Omental fat pad (tissue), 4 donors: ENCODE data around the gene INPP4A. TPM values are rescaled to one million over a fixed set of nuclear protein-coding genes. Genes with fewer than 3 reads are reported as not detected.

Experiments
- ATAC-seq: fragments of 150-250 bp; one replicate; pipeline ENCODE4 v1.9.1; 2016; ENCODE audit warnings: mild to moderate bottlenecking, moderate library complexity; ENCODE audit not compliant: low FRiP score
- DNase-seq: peaks from one replicate; pipeline ENCODE4 v3.0.0-alpha.2; 2019; ENCODE audit warnings: low spot score
- CTCF ChIP-seq, 3 donors: fragments of 450-650 bp; IDR thresholded peaks; one replicate each; pipeline ENCODE4 v1.5.1; 2016 to 2017; ENCODE audit warnings: antibody characterized with exemption in 3 of 3, mild to moderate bottlenecking in 3 of 3, moderate library complexity in 2 of 3
- total RNA-seq, 4 donors: library from RNA; depleted of rRNA; stranded (reverse); fragments of >200 nt; gene quantifications; one replicate each; pipeline ENCODE4 v1.1.0, GENCODE V29; 2016

INPP4A gene
- total RNA-seq, 4 donors from 2014 or later: 19.6 to 32.2 (median 28.0) TPM

- no peak for ATAC-seq
- DNase-seq: no peak
- no peak for TF ChIP-seq CTCF (IDR thresholded peaks at IDR 0.05)
Measured at GRCh38 chr2:98579926-98580325, 135.3 kb downstream of the INPP4A start.

- DNase-seq (no peak), ATAC-seq (no peak)
- TF ChIP-seq CTCF (IDR thresholded peaks at IDR 0.05): no peak
Measured at GRCh38 chr2:98580656-98581284, 136.1 kb downstream of the INPP4A start.

- no peak for TF ChIP-seq CTCF (IDR thresholded peaks at IDR 0.05)
- no peak for ATAC-seq
Measured at GRCh38 chr2:98582523-98582922, 137.9 kb downstream of the INPP4A start.

GRCh38 chr2:98583276-98583675 lies 138.6 kb downstream of the INPP4A start:
- TF ChIP-seq CTCF (IDR thresholded peaks at IDR 0.05): no peak
- ATAC-seq: no peak
- no peak for DNase-seq

More at GRCh38 chr2:98582523-98582922, 137.9 kb downstream of the INPP4A start:
- DNase-seq: no peak

GRCh38 chr2:98583816-98584618 lies 139.4 kb downstream of the INPP4A start:
- no peak for TF ChIP-seq CTCF (IDR thresholded peaks at IDR 0.05)
- no peak for DNase-seq

GRCh38 chr2:98585386-98585785 lies 140.7 kb downstream of the INPP4A start:
- no peak for TF ChIP-seq CTCF (IDR thresholded peaks at IDR 0.05)
- DNase-seq (no peak), ATAC-seq (no peak)

More at GRCh38 chr2:98583816-98584618, 139.4 kb downstream of the INPP4A start:
- ATAC-seq: no peak
